KBM-7 (cell line): ENCODE data around the gene NECTIN2.
A peak's percentile ranks its signal among the peaks of the same experiment; 100 is the strongest.
"Not testable (repeated sequence)": the region's sequence is repeated elsewhere in the genome, so short reads cannot be mapped to it uniquely, and the experiment has no call there.

ENCODE experiments used
- DNase-seq: peaks from one replicate; pipeline ENCODE4 v3.0.0-alpha.2; 2015
- in situ Hi-C: fragments of 300-500 bp; cut with MboI; formaldehyde crosslinking; loops from 2 replicates; pipeline ENCODE4 v1.14.3; 2020; ENCODE audit warnings: low sequenced_read_pairs, low pct_unique_long_range_greater_than_20kb, mixed read lengths

NECTIN2 gene

DNA sequence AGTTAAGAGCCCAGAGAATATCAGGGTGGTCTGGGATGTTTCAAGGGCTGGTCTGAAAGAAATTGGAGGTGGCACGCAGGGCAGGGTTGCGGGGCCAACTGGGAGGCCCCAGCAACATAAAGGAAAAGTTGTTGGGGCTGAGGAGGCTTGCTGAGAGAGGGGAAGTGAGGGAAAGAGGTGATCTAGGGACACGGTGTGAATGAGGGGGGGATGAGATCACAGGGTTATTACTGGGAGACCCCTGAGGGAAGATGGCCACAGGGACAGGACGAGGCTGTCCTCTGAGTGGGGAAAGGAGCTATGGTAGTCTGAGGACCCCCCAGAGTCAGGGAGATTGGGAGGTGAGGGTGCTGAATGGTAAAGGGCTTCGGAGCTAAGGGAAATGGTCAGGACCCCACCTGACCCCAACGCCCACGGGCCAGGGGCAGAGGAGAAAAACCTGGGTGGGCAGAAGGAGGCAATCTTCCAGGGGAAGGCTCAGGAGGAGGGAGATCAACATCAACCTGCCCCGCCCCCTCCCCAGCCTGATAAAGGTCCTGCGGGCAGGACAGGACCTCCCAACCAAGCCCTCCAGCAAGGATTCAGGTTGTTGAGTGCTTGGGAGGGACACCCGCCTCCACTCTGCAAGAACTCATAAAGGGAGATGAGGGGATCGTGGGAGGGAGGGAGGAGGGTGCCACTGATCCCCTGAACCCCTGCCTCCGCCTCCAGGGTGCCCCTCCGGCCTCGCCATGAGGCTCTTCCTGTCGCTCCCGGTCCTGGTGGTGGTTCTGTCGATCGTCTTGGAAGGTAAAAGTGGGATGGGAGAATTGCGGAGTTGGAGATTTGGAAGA, 80.4 kb downstream of the NECTIN2 start:
- in situ Hi-C loops, DNase-seq: not testable (repeated sequence)

DNA sequence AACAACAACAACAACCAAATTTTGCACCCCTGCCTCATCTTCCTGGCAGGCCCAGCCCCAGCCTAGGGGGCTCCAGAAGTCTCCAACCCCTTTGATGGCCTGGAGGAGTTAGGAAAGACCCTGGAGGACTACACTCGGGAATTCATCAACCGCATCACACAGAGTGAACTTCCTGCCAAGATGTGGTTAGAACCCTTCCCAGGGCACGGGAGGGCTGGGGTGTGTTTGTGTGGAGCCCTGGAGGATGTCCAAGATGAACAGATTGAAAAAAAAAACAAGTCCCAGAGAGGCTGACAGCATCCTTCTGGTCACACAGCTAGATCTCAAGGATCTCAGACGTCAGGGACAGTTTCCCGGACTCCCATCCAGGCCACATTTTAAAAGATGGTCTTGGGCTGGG, 81.6 kb downstream of the NECTIN2 start:
- peak; percentile 22 for DNase-seq
- in situ Hi-C loops: no loop called here

DNA sequence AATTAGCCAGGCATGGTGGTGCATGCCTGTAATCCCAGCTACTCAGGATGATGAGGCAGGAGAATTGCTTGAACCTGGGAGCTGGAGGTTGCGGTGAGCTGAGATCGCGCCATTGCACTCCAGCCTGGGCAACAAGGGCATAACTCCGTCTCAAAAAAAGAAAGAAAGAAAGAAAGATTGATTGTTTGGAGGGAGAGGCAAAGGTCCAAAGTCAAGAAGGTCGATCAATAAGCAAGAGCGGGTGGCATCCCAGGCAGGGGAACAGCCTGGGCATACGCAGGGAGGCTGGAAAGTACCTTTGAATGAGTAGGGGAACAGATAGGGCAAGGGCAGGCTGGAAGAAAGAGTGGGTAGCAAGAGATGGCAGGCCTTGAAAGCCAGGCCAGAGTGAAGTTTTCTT, 84.0 kb downstream of the NECTIN2 start:
- in situ Hi-C loops: no loop called here
- DNase-seq: no peak

DNA sequence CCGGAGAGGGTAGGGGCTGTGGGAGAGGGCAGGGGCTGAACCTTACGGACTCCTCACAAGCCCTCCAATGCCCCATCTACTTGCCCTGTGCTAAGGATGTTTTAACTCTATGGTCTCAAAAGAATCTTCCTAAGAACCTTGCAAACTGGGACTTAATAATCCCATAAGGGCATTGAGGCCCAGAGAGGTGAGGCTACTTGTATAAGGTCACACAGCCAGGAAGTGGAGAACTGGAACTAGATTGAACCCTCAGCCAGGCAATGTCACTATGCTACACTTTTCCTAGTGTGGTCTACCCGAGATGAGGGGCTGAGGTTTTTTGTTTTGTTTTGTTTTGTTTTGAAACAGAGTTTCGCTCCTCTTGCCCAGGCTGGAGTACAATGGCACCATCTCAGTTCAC, 85.4 kb downstream of the NECTIN2 start:
- in situ Hi-C loops: no loop called here

More for the DNA sequence above, 85.4 kb downstream of the NECTIN2 start:
- DNase-seq: no peak
